Astrocyte of the spinal cord (primary cell): ENCODE data around the gene GOLGA2.

Experiments used
- DNase-seq: peaks from one replicate; pipeline ENCODE4 v3.0.0; 2011; ENCODE audit warnings: low read depth, low spot score
- H3K4me3 ChIP-seq: 2 replicates; pipeline ENCODE4 v1.5.1; 2011; ENCODE audit warnings: low read depth, mild to moderate bottlenecking, low read length, moderate library complexity
- in situ Hi-C: cut with HindIII; loops from 2 replicates; pipeline ENCODE4 v1.10.0; 2017; ENCODE audit warnings: low sequenced_read_pairs
- TF ChIP-seq, protein P1 (sequence below): IDR thresholded peaks from 2 replicates; pipeline ENCODE4 v1.5.1; 2012; ENCODE audit warnings: low read depth, mild to moderate bottlenecking, low read length, inconsistent platforms

GOLGA2 gene, protein sequence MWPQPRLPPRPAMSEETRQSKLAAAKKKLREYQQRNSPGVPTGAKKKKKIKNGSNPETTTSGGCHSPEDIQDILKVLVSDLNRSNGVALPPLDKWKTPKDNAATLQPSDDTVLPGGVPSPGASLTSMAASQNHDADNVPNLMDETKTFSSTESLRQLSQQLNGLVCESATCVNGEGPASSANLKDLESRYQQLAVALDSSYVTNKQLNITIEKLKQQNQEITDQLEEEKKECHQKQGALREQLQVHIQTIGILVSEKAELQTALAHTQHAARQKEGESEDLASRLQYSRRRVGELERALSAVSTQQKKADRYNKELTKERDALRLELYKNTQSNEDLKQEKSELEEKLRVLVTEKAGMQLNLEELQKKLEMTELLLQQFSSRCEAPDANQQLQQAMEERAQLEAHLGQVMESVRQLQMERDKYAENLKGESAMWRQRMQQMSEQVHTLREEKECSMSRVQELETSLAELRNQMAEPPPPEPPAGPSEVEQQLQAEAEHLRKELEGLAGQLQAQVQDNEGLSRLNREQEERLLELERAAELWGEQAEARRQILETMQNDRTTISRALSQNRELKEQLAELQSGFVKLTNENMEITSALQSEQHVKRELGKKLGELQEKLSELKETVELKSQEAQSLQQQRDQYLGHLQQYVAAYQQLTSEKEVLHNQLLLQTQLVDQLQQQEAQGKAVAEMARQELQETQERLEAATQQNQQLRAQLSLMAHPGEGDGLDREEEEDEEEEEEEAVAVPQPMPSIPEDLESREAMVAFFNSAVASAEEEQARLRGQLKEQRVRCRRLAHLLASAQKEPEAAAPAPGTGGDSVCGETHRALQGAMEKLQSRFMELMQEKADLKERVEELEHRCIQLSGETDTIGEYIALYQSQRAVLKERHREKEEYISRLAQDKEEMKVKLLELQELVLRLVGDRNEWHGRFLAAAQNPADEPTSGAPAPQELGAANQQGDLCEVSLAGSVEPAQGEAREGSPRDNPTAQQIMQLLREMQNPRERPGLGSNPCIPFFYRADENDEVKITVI

DNA sequence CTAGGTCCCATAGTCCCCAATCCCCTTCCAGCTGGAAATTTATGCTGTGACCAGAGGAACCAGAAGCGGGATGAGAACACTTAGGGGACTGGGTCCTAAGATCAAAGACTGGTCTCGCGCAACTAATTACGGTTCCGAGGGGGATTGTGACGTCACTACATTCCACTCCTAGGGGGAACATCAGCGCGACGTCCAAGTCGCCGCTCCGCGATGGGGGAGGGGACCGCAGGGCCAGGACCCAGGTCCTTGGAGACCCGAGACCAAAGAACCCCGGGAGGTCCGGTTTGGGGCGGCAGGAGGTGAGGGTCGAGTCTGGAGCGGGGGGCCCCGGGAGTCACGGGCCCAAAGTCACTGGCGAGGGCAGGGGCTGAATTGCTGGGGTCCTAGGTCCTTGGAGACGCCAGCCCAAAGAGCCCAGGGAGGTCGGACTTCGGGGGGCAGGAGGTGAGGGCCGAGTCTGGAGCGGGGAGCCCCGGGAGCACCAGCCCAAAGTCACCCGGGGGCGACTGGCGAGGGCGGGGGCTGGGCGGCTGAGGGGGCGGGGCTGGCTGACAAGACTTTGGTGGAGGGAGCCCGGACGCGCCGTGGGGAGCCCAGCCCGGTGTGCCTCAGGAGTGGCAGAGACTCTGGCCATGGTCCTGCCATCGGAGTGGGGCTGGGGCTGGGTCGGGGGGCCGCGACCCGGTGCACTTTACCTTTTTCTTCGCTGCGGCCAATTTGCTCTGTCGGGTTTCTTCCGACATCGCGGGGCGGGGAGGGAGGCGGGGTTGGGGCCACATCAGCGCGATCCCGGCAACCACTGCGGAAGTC, at the start of gene GOLGA2:
Gene GOLGA2, minus strand, starts transcription at position 810 of the 810 bp plus-strand sequence. Its CDS starts 31 bp downstream, at position 779.
- H3K4me3 ChIP-seq, result peak within 1 kb of the TSS; percentile 92
- TF ChIP-seq, protein P1, sequence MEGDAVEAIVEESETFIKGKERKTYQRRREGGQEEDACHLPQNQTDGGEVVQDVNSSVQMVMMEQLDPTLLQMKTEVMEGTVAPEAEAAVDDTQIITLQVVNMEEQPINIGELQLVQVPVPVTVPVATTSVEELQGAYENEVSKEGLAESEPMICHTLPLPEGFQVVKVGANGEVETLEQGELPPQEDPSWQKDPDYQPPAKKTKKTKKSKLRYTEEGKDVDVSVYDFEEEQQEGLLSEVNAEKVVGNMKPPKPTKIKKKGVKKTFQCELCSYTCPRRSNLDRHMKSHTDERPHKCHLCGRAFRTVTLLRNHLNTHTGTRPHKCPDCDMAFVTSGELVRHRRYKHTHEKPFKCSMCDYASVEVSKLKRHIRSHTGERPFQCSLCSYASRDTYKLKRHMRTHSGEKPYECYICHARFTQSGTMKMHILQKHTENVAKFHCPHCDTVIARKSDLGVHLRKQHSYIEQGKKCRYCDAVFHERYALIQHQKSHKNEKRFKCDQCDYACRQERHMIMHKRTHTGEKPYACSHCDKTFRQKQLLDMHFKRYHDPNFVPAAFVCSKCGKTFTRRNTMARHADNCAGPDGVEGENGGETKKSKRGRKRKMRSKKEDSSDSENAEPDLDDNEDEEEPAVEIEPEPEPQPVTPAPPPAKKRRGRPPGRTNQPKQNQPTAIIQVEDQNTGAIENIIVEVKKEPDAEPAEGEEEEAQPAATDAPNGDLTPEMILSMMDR, result no peak
- DNase-seq, result peak; percentile 42
- in situ Hi-C loops, result no loop called here

DNA sequence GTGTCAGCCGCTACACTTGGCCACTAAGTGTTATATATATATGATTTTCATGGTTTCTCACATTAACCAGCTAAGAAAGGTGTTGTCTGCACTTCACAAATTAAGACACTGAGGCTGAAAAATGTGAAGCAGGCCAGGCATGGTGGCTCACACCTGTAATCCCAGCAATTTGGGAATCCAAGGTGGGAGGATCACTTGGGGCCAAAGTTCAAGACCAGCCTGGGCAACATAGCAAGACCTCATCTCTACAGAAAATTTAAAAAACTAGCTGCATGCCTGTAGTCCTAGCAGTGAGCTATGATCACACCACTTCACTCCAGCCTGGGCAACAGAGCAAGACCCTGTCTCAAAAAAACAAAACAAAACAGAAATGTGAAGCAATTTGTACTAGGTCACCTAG, 48.6 kb upstream of the GOLGA2 start:
- no peak overlapping the region for H3K4me3 ChIP-seq
- TF ChIP-seq, protein P1, result no peak
- no peak for DNase-seq
- in situ Hi-C loops, result no loop called here

DNA sequence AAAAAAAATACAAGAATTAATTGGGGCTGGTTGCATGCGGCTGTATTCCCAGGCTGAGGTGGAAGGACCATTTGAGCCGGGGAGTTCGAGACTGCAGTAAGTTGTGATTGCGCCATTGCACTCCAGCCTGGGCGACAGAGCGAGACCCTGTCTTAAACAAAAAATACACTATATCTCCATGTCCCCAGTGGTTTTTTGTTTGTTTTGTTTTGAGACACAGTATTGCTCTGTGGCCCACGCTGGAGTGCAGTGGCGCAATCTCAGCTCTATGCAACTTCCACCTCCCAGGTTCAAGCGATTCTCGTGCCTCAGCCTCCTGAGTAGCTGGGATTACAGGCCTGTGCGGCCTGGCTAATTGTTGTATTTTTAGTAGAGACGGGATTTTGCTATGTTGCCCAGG, 48.0 kb upstream of the GOLGA2 start:
- no peak for DNase-seq
- peak overlapping the region; percentile 89 for H3K4me3 ChIP-seq
- in situ Hi-C loops, result no loop called here
- TF ChIP-seq, protein P1, result no peak

DNA sequence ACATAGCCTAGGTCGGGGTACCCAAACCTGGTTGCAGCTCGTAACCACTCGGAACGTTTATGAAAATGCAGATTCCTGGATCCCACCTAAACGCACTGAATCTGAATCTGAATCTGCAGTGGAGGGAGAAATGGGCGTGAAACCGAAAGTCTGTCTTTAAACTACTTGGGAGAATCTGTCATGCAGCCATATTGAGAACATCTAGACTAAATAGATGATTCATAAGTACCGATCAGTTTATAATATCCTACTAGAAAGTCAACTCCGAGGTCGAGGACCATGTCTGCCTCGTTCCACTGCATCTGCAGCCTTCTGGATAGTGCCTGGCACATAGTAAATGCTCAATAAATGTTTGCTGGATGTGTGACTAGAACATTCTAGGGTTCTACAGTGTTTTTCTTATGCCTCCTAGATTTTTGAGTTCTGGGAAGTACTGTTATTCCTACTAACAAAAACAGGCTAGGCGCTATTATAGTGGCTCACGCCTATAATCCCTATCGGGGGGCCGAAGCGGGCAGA, 47.5 kb upstream of the GOLGA2 start:
- TF ChIP-seq, protein P1, result no peak
- H3K4me3 ChIP-seq, result peak overlapping the region; percentile 89
- in situ Hi-C loops, result no loop called here
- DNase-seq, result peak; percentile 35

DNA sequence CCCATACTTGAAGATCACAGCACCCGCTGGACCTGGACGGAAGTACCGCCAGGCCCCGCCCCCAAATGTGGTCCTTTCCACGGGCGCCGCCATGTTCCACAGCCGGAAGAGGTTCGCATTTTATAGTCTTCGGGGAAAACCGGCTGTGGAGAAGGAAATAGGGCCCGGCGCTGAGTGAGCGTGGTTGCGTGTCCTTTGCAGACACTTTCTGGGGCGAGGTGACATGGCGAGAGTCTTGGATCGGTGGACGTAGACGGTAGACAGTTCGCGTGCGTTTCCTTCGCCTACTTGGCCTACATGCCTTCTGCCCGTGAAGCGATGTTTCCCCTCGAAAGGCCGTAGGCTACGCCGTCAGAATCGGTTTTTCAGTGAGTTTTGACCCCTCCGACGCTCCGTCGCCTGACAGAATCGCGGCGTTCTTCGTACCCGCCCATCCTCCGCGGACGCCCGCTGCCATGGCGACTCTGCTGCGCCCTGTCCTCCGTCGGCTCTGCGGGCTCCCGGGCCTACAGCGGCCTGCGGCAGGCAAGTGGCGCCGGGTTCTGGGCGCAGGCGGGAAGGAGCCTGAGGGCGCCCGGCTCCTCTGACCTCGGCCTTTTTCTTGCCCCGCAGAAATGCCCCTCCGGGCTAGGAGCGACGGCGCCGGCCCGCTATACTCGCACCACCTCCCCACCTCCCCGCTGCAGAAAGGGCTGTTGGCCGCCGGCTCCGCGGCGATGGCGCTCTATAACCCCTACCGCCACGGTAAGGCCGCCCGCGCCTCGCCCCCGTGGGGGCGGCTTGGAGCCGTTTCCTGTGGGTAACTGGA, 46.8 kb upstream of the GOLGA2 start, which contains the start of the genes COQ4 and TRUB2:
Gene COQ4, plus strand, starts transcription at position 436 of the 808 bp plus-strand sequence. Its CDS starts 20 bp downstream, at position 456.
Gene TRUB2, minus strand, starts transcription at position 44 of the 808 bp plus-strand sequence. Its CDS starts 39 bp downstream, at position 5.
- TF ChIP-seq, protein P1, result no peak
- in situ Hi-C loops, result no loop called here
- DNase-seq, result peak; percentile 97
- peak within 1 kb of the TSS; percentile 89 for H3K4me3 ChIP-seq
